Lower leg skin (tissue), 3 donors: Measurements from ENCODE around the gene ZMYM2.

Source experiments
- POLR2A ChIP-seq, 2 donors: fragments of 450-650 bp; IDR thresholded peaks; one replicate each; pipeline ENCODE4 v1.6.1; 2016 to 2017; ENCODE audit warnings: antibody characterized with exemption in 2 of 2, mild to moderate bottlenecking in 1 of 2, moderate library complexity in 1 of 2
- TF ChIP-seq, protein P1 (sequence below), 3 donors: fragments of 450-650 bp; IDR thresholded peaks; one replicate each; pipeline ENCODE4 v1.5.1; 2016; ENCODE audit warnings: antibody characterized with exemption in 3 of 3, mild to moderate bottlenecking in 3 of 3, moderate library complexity in 2 of 3

DNA sequence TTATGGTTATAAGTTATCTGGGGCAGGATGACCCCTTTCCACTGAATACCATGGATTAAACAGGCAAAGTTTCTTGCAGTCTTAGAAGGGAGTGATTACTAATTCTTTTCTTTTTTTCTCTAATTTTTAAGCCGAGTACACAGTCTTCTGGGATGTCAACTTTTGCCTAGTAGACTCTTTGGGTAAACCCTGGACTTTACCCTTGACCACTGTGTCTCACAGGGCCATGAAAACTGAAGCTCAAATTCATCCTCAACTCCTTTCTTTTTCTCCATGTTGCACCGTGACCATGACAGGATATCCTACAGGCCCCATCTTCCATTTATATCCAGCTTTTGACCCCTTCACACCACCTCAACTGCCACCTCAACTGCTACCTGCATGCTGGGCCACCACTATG lies 150.5 kb downstream of the ZMYM2 start:
- TF ChIP-seq, protein P1, sequence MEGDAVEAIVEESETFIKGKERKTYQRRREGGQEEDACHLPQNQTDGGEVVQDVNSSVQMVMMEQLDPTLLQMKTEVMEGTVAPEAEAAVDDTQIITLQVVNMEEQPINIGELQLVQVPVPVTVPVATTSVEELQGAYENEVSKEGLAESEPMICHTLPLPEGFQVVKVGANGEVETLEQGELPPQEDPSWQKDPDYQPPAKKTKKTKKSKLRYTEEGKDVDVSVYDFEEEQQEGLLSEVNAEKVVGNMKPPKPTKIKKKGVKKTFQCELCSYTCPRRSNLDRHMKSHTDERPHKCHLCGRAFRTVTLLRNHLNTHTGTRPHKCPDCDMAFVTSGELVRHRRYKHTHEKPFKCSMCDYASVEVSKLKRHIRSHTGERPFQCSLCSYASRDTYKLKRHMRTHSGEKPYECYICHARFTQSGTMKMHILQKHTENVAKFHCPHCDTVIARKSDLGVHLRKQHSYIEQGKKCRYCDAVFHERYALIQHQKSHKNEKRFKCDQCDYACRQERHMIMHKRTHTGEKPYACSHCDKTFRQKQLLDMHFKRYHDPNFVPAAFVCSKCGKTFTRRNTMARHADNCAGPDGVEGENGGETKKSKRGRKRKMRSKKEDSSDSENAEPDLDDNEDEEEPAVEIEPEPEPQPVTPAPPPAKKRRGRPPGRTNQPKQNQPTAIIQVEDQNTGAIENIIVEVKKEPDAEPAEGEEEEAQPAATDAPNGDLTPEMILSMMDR (IDR thresholded peaks at IDR 0.05) = no peak
- no peak for TF ChIP-seq POLR2A (IDR thresholded peaks at IDR 0.05)
